HG03108 (cell line): ENCODE measurements around the gene ENAH.
"Not testable (repeated sequence)": the region's sequence is repeated elsewhere in the genome, so short reads cannot be mapped to it uniquely, and the experiment has no call there.

Source experiments
- ATAC-seq: cut with Tn5 transposase; IDR thresholded peaks from one replicate; pipeline ENCODE4 v1.9.1; 2021; ENCODE audit warnings: moderate library complexity; ENCODE audit not compliant: unreplicated experiment

ENAH gene

DNA sequence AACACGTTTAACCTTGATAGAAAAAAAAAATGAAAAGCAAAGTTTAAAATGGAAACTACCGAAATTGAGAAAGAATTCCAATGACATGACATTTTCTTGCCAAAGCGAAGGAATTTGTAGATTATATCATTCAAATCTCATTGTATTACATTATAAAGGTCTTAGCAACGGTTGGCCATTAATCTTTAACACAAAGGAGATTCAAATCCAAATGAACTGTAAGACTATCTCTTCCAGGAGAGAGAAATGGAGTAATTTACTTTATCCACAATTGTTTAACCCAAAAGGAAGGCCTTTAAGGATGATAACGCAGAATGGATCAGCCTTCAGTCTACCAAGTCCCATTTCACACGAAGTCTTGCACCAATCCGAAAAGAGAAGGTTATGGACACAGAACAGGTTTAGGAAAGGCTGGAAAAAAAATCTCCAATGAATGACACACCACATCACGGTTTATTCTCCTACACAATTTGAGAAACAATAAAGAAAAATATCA, 1.5 kb downstream of the ENAH start:
- no peak for ATAC-seq

DNA sequence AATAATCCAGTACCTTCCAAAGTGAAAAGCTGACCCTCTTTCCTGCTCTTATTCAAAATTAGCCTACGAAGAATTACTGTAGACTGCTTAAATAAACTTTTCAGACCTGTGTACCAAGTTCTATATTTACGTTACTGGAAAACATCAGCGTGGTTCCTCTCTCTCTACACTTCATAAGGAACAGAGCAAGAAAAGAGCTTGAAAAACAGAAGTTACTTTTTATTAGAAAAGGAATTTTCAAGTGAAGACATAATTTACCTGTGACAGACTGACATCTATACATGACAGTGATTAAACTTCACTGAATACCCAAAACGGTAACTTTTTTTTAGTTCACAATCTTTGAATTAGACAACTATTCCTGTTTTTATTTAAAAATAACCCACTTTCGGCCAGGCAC, 2.7 kb downstream of the ENAH start:
- ATAC-seq, result no peak

DNA sequence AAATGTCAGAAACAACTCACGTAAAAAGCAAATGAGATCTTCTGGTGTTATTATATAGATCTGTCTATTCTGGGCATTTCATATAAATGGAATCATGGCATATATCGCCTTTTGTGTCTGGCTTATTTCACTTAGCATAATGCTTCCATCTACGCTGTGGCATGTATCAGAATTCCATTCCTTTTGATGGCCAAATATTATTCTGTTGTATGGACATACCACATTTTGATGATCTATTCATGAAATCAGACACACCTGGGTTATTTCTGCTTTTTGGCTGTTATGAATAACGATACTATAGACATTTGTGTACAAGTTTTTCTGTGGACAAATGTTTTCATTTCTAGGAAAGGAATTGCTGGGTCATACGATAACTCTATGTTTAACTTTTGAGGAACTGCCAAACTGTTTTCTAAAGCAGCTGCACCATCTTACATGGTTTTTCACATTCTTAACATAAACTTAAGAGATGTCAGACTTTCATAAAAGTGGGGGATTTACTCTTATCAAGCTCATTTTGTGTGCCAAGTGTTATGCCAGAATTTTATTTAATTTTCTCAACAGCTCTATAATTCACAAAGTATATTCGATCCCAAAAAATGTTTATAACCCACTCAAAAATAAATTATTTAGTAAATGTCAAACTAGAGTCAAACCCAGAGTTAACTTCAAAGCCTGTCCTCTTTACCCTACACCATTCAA, 7.6 kb downstream of the ENAH start:
- no peak for ATAC-seq

DNA sequence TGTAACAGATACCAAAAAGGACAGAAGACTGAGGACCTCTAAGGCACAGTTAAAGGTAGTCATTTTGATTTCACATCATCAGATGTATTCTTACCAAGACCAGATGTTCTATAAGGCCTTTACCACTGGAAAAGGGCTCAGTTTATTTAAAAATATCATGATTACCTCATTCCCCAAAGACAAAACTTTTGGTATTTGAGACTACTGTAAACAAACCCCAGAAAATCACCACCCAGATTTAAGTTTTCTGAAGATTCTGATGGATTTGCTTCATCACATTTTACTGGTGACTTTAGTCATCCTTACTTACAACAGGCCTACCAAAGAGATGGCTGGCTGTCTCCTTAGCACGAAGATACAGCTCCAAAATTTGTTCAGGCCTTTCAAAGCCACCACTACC, 8.3 kb downstream of the ENAH start:
- no peak for ATAC-seq

DNA sequence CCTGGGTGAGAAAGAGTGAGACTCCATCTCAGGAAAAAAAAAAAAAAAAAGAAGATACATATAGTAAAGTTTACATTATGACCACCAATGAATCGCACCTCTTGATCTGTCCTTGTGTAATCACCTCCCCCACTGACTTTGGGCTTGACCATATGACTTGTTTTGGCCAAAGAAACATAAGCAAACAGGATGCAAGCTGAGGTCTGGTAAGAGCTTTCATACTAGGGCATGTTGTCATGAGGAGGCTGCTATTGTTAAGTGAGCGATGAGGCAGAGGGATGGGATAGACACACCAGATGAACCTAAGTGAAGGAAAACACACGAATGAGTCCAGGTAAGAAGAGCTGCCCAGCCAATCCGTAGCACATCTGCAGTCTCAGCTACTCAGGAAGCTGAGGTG, 10.7 kb downstream of the ENAH start:
- ATAC-seq, result no peak

DNA sequence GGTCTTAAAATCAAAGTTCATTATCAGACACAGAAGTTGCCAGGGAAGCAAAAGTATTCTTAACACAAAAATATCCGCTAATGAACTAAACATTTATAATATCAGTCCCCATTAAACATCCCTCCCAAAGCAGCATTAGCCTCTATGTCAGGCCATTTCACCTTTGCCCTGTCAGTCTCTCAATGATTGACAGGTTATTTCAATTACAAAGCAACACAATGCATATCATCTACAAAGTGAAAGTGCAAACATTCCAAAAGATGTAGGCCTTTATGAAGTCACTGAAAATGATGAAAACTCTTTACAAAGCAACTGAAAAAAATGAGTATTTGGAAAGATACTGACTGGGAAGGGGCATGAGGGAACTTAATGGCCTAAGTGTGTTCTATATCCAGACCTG, 14.1 kb downstream of the ENAH start:
- no peak for ATAC-seq

DNA sequence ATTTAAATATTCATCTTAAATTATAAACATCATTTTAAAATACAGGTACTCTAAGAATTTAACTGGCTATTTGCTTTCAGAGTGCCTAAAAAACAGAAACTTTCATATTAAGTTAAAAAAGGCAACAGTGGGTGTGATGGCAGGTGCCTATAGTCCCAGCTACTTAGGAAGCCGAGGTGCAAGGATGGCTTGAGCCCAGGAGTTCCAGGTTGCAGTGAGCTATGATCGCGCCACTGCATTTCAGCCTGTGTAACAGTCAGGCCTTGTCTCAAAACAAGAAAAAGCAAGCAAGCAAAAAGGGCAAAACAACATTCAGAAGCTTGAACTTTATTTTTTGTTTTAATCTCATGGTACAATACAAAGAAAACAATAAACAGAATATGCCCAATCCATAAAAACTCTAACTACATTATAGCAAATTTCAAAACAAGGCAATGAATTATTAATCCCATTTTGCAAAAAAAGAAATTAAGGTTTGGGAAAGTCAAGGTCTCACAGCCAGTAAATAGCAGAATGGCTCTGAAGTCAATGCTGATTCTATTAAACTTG, 15.2 kb downstream of the ENAH start:
- ATAC-seq, result no peak

DNA sequence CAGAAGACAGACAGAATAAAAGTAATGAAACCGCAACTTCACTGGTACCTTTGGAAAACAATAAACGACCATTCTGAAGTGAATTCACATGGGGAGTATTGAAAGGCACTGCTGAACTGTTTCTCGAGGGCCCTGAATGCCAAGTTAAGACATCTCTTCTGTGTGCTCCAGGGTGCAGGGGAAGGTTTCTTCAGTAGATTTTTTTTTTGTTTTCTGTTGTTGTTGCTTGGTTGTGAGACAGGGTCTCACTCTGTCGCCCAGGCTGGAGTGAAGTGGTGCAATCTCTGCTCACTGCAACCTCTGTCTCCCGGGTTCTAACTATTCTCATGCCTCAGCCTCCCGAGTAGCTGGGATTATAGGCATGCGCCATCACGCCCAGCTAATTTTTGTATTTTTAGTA, 15.9 kb downstream of the ENAH start:
- ATAC-seq, result not testable (repeated sequence)

DNA sequence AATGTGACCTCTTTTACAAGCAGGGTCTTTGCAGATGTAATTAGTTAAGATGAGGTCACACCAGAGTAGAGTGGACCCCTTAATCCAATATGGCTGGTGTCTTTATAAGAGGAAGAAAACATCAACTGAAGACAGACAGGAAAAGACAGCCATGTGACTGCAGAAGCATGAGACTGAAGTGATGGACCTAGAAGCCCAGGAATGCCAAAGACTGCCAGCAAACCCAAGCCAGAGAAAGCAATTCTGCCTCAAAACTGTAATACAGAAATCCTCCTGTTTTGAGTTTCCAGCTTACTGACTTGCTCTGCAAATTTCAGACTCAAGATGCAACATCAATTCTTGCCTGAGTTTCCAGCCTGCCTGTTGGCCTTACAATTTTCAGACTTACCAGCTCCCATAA, 17.3 kb downstream of the ENAH start:
- no peak for ATAC-seq

DNA sequence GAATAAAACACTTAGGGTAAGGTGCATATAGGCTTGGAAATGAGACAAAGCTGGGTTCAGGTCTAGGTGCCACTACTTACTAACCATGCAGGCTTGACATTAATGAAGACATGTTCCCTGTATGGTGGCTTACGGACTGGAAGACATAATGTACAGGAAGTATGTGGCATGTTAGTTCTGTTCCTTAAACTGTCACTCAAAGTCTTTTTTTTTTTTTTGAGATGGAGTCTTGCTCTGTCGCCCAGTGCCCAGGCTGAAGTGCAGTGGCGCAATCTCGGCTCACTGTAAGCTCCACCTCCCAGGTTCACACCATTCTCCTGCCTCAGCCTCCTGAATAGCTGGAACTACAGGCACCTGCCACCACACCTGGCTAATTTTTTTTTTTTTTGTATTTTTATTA, 20.1 kb downstream of the ENAH start:
- ATAC-seq, result not testable (repeated sequence)

DNA sequence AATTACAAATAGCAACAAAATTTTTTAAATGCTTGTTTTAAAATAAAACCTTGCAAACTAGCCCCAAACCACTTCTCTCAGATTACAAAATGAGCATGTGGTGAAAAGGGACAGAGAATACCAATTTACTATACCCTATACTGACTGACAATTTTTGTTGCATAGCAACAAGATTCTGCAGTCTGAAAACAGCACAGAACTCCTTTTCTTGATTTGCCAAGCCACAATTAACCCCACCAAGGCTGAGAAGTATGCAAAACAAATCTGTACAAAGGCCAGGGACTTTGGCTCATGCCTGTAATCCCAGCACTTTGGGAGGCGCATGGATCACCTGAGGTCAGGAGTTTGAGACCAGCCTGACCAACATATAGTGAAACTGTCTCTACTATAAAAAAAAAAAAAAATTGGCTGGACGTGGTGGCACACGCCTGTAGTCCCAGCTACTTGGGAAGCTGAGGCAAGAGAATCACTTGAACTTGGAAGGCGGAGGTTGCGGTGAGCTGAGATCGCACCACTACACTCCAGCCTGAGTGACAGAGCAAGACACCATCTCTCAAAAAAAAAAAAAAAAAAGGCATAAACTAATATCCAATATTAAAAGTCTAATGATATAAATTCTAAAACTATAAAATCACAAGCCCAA, 21.8 kb downstream of the ENAH start:
- no peak for ATAC-seq

DNA sequence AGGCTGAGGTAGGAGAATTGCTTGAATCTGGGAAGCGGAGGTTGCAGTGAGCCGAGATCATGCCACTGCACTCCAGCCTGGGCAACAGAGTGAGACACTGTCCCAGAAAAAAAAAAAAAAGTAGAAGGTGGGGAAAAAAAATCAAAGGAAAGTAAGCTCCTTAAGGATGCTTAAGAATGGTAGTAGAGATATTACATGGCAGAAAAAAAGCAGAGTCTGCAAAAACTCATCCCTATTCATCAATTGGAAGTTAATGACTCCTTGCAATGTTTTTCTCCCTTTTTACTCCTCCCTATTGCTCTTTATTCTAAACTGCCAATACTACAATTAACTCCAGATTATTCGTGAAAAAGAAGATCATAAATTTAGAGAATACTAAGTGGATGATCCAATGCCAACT, 23.4 kb downstream of the ENAH start:
- no peak for ATAC-seq

DNA sequence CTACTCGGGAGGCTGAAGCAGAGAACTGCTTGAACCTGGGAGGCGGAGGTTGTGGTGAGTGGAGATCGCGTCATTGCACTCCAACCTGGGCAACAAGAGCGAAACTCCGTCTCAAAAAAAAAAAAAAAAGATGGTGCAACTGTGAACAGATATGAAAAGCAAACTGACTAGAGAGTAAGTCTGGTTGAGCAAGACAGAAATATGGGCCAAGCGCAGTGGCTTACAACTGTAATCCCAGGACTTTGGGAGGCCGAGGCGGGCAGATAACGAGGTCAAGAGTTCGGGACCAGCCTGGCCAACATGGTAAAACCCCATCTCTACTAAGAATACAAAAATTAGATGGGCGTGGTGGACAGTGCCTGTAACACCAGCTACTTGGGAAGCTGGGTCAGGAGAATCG, 24.1 kb downstream of the ENAH start:
- not testable (repeated sequence) for ATAC-seq

DNA sequence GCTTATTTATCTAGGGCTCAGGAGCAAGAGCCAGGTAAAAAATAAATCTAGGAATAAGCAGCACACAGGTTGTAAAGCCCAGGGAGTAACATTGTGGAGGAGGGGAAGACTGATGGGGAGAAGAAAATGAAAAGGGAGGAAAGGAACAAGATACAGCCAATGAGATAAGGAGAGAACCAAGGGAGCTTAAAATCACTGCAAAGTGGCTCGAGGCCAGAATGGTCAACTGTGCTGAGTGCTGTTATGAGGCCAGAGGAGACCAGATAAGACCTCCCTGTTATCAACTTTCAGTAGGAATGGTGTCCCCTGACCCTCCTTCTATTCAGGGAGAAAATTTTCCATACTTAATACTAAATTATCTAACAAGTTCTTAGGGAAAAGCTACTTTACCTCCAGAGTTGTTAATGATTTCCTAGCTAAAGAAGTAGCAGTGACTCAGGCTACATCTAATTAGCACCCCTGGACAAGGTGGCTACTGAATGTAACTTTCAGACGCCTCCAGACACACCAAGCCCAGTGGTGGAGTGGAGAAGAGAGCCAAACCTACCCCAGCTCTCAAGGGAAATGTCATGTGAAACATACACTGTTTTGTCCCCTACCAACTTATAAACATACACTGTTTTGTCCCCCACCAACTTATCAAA, 25.5 kb downstream of the ENAH start:
- ATAC-seq, result no peak

DNA sequence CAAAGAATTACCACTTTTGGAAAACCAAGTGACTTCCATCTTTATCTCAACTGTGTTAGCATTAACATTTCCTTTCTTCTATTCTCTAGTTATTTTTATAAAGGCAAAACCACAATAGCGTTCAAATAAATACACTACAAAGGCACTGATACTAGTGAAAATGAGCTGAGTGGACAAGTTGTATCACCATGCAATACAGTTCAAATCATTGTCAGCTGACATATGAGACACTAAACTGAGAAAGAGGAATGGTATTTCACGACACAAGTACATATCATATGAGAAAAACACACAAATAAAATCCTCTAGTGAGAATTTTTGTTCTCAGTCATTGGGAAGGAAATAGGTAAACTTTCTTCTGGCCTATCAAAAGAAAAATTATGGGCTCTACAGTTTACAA, 26.2 kb downstream of the ENAH start:
- no peak for ATAC-seq

DNA sequence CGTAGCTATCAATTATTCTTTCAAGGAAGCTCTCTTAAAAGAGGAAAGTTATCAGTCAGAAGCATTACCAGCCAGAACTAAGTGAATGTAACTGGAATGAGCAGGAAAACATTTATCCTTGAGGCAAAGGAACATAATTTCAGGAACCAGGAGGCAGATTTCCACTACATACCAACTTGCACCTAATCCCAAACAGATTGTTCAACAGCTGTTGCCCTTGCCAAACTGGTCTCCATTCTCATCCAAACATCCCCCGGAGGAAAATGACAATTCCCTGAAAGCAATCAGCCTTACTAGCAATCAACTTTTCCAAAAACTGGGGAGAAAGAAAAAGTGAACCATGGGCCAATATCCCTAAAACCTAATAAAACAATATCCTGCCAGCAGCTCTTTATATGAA, 35.0 kb downstream of the ENAH start:
- no peak for ATAC-seq

DNA sequence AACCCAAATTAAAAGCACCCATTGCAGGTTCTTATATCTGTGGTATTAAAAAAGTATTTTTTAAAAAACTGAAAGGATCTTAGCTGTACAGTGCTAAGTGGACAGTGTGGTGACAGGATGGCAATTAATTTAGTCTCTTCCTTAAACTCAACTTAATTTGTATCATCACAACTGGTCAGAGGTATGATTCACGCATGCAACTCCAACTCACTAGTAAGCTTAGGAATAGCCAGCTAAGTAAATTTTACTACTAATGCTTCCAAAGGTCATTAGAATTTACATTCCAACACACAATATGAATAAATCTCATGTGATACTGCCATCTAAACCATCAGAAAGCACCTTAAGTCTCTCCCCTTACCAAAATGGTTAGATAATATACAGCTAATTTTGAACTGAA, 35.4 kb downstream of the ENAH start:
- no peak for ATAC-seq

DNA sequence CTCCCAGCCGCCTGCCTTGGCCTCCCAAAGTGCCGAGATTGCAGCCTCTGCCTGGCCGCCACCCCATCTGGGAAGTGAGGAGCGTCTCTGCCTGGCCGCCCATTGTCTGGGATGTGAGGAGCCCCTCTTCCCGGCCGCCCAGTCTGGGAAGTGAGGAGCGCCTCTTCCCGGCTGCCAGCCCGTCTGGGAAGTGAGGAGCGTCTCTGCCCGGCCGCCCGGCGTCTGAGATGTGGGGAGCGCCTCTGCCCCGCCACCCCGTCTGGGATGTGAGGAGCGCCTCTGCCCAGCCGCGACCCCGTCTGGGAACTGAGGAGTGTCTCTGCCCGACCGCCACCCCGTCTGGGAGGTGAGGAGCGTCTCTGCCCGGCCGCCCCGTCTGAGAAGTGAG, 37.5 kb downstream of the ENAH start:
- not testable (repeated sequence) for ATAC-seq

DNA sequence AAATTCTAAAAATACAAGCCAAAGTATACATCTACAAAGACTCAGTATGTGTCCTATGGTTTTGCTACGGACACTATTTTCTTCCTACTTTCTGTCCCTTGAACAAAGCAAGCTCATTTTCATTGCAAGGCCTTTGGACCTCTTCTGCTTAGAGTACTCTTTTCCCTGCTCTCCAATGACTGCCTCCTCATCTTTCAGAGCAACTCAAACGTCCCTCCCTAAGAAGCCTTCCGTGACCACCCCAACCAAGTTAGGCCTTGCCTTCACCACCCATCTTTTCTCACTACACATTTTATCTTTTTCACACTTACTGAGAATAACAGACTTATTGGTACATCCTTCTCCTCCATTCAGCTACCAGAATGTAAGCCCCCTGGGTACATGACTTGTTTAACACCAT, 39.9 kb downstream of the ENAH start:
- no peak for ATAC-seq

DNA sequence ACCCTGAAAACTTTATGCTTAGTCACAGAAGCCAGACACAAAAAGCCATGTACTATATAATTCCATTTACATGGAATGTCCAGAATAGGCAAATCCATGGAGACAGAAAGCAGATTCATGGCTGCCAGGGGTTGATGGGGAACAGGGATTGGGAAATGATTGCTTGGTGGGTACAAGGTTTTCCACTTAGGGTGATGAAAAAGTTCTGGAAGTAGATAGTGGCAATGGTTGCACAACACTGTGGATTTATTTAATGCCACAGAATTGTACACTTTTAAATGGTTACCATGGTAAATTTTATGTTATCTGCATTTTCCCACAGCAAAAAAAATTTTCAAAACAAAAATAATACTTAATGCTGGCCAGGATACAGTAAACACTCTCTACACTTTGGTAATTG, 40.6 kb downstream of the ENAH start:
- no peak for ATAC-seq

DNA sequence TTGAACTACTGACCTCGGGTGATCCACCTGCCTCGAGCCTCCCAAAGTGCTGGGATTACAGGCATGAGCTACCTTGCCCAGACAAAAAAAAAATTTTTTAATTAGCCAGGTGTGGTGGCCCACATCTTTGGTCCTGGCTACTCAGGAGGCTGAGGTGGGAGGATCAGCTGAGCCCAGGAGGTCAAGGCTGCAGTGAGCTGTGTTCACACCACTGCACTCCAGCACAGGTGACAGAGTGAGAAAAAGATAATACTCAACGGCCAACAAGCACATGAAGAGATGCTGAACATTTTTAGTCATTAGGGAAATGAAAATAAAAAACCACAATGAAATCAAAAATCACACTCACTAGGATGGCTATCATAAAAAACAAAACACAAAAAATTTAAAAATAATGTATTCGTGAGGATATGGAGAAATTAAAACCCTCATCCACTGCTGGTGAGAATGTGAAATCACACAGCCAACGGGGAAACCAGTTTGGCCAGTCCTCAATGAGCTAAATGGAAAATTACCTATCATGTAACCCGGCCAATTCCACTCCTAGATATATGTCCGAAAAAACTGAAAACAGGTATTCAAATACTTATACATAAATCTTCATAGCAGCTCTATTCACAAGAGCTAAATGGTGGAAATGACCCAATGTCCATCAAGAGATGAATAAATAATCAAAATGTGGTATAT, 41.2 kb downstream of the ENAH start:
- ATAC-seq, result no peak
